COLO668 (cell line): ENCODE measurements around the gene ADCY6.

Source experiments
- DNase-seq: peaks from one replicate; lab custom pipeline; 2025; ENCODE audit not compliant: unreplicated experiment; lab: John Stamatoyannopoulos, UW

The ADCY6 gene

GRCh38 chr12:48786591-48787544, 2.0 kb downstream of the ADCY6 start:
- no peak for DNase-seq

DNA sequence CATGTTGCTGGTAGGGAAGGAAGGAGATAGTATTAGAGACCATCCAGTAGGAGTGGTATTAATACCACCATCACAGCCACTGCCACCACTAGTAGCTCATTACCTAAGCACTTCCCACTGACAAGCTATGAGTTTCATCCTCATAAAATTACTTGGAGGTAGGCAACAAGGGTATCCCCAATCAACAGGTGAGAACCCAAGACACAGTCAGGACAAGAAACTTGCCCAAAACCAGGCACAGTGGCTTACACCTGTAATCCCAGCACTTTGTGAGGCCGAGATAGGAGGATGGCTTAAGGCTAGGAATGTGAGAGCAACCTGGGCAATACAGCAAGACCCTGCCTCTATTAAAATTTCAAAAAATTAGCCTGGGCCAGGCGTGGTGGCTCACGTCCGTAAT, 5.5 kb downstream of the ADCY6 start:
- DNase-seq: no peak

DNA sequence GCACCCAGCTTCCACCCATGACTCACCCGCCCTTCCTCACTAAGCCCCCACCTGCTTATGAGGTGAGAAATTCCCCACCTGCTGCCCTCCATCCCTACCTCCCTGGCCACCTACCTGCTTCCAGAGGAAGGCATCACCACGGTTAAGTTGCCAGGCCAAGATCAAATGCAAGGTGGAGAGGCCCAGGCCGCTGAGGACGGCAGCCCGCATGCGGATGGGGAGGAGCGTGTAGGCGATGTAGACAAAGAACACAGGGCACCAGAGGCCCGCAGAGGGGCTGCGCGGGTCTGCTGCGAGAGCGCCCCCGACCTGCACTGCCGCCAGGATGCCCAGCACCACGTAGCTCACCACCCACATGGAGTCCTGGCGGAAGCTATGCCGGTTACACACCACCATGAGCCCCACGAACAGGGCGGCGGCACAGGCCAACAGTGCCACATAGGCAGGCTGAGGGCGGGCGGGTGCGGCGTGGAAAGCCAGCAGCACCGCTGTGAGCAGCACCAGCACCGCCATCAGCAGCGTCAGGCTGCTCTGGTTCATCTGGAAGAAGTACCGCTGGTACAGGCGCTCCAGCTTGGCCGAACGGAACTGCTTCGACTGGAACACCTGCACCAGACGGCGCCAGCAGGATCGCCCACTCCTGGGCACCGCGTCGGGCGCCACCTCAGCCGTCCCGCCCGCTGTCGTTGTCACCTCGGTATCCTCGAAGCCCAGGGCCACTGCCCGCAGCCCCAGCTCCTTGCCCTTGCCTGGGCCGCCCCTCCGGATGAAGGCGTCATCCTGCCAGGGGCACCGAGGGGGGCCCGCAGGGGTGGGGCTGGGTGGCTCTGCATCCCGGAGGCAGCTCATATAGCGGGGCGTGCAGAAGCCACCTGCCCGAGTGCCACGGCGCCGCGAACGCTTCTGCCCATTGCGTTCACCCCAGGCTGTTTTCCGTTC, 6.2 kb downstream of the ADCY6 start:
- no peak for DNase-seq

DNA sequence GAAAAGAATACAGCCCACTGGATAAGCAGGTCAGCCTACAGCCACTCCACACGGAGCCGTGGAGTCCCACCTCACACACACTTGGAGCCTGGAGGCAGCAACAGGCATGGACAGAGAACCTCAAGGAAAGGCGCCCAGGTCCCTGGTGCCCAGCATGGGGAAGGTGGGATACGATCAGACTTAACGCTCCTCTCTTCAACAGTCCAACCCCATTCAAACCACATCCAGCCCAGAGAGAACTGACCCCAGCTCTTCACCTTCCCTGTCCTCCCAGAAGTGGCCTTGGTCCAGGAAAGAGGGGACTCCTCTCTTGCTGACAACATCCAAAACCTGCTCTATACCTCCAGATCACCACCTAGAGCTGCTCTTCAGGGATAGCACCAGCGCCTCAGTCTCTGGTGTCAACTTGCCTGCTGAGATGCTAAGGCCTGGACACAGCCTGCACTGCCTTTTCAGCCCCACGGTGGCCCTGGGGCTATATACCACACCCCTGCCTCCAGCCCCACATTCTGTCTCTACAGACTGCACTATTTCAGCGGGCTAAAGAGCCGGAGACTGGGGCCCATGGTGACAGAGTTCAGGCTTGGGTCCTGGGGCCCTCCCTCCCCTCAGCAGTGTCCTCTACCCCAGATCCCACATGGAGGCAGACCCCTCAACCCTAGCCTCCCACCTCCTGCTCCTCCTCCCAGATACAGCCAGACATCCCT, 7.0 kb downstream of the ADCY6 start:
- no peak for DNase-seq

- no peak for DNase-seq
Observed at GRCh38 chr12:48780381-48781025, 8.4 kb downstream of the ADCY6 start.

DNA sequence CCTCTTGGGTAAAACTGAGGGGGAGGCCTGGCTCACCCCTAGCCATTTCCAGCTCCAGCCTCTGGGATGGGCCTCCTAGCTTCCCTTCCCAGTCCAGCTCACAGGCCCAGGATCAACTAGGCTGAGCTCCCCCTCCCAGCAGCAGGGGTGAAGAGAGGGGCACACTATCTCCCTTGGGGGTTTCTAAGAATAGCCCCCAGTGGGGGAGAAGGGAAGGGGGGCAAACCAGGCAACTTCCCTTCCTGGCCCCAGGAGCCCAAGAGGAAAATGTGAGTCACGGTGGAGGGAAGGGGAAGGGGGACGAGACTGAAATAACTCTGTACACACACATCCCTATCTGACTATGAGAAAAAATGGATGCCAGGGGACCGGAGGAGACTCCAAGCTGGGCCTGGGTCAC, 9.0 kb downstream of the ADCY6 start:
- no peak for DNase-seq

- no peak for DNase-seq
Observed at GRCh38 chr12:48777501-48778400, 11.1 kb downstream of the ADCY6 start.

- DNase-seq: no peak
Observed at GRCh38 chr12:48776956-48777355, 11.9 kb downstream of the ADCY6 start.

DNA sequence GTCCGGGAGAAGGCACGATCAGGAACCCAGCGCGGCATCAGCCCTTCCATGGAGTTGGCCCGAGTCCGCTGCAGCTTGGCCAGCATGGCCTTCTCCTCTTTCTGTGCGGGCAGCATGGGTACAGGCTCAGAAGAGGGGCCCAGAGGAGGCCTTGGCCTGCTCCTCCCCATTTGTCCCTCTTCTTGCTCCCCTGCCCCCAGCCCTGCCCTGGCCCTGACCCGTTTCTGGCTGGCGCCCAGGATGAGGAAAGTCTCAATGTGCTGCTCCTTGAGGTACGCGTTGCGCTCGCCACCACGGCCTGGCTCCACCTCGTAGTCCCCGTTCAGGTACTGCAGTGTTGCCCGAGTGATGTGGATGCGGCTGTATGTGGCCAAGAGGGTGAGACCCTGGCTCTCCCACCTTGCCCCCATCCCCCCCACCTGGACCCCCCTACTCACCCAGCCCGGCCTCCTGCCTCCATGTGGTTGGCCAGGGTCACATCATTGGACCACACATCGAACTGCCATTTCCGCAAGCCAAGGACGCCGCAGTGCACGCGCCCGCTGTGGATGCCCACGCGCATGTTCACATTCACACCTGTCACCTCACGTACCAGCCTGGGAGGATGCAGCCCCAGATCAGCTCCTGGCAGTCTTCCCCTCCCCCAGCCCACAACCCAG, 12.8 kb downstream of the ADCY6 start:
- no peak for DNase-seq

DNA sequence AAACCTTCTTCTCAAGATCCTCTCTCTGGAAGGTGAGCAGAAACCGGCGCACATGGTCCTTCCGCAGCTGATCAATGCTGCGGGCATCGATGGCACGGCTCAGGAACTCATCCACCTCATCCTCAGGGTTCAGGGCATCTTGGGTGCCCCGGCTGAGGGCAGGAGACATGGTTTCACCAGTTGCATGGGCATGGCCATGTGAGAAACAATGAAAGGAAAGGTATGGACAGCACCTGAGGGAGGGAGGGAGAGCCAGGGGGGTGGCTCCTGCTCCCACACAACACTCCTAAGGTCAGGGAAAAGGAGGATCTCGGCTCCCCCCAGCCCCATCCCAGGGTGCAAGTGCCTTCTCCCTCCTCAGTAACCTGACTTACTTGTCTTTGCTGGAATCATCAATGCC, 13.6 kb downstream of the ADCY6 start:
- no peak for DNase-seq

DNA sequence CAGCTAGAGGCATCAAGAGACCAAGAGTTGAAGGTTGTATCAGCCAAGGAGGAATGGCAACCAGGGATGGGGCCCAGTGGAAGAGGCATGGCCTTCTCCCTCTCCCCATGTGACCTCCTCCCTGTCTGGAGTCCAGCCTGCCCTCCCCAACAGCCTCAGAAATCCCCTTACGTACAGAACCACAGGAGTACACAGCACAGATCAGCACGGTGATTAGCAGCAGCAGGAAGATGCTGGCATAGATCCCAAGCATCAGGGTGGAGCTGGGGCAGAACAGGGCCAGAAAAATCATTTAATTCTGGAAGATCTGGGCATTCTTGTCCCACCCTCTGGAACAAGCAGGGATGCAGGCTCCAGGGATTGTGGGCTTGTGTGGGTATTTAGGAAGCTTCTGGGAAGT, 14.4 kb downstream of the ADCY6 start:
- no peak for DNase-seq

DNA sequence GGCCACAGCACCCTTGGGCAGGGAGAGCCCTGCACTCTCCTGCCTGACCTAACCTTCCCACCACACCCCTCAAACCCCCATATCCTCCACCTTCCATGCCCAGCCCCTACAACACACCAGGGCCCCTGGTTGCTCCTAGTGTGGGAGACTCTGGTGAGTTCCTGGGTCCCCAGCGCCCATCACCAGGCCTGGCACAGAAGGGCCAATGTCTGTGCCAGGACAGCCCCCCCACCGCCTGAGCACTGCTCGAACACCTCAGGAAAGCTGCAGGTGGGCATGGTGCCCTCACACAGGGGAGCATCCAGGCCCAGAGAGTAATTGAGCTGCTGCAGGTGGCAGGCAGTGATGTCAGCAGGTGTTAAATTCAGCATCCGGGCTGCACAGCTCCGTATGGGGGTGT, 15.2 kb downstream of the ADCY6 start:
- DNase-seq: no peak

DNA sequence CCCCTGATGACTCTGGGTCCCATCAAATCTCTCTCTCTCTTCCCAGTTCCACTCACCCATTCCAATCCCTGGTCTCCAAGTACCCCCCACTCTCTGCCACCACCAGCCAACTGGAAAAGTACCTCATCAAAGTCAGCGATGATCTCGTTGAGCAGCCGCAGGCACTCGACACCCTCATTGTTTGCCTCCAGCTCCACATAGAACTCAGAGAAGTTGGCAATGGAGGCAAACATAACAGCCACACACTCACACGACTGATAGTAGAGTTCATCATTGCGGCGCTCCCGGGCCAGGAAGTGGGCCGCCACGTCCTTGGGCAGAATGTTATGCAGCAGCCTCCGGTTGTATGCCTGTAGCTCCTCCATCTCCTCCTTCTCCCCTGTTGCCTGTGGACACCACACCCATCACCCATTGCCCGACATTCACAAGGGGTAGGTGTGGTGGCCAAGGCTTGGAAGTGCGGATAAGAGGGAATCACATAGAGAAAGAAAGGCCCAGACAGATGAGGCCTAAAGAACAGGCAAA, 17.2 kb downstream of the ADCY6 start:
- no peak for DNase-seq

- no peak for DNase-seq
Observed at GRCh38 chr12:48770756-48771155, 18.1 kb downstream of the ADCY6 start.

DNA sequence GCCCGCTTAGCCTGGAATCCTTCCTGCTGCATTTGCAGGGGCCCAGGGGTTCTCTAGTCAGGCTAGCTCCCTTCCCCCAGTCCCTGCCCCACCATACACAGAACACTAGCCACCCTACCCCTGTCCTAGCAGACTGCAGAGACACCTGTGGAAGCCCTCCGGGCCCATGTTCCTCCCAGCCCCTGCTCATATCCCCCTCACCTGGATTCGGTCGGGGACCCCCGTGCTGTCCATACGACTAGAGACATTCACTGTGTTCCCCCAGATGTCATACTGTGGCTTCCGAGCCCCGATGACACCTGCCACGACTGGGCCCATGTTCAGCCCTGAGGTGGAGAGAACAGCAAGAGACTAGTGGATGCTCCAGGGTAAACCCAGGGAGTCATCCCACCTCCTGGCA, 20.2 kb downstream of the ADCY6 start:
- no peak for DNase-seq

GRCh38 chr12:48768147-48768546, 20.7 kb downstream of the ADCY6 start:
- DNase-seq: no peak

DNA sequence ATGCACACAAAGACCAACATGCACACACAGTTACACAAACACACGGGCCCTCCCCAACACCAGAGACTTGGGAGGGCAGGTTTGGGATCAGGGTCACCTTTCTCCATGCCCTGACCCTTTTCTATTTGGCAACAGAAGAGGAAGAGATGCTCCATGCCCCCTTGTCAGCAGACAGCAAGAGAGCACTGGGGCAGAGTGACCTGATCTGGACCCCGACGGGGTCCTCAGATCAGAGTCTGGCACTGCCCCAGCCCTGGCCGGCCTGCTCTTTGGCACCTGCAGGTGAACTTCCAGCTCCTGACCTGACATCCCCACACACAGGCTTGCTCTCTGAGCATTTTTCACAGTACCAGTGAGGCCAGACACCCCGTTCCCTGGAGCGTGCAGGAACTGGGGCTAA, 21.4 kb downstream of the ADCY6 start:
- no peak for DNase-seq

- DNase-seq: no peak
Observed at GRCh38 chr12:48767047-48767446, 21.8 kb downstream of the ADCY6 start.

GRCh38 chr12:48765753-48766162, 23.1 kb downstream of the ADCY6 start:
- no peak for DNase-seq
